Liver (tissue), 9 donors: ENCODE measurements around the gene ADAM8. TPM values are rescaled to one million over a fixed set of nuclear protein-coding genes. Genes with fewer than 3 reads are reported as not detected.

ENCODE experiments used
- DNase-seq: peaks from one replicate; pipeline ENCODE4 v3.0.0-alpha.2; 2017; ENCODE audit warnings: low spot score
- H3K27ac ChIP-seq, 2 donors: one replicate each; pipeline ENCODE4 v1.7.0; 2013; ENCODE audit warnings: inconsistent platforms in 2 of 2, low read length in 2 of 2, control low read depth in 1 of 2, low read depth in 1 of 2, mild to moderate bottlenecking in 1 of 2
- H3K27me3 ChIP-seq, 4 donors: one replicate each; pipeline versions ENCODE4 v1.6.1 to v1.7.0; 2013; ENCODE audit warnings: low read length in 3 of 4, inconsistent platforms in 1 of 4, mild to moderate bottlenecking in 1 of 4, moderate library complexity in 1 of 4; ENCODE audit not compliant: control insufficient read depth in 4 of 4, insufficient read depth in 4 of 4
- H3K36me3 ChIP-seq, 4 donors: one replicate each; pipeline versions ENCODE4 v1.6.1 to v1.7.0; 2013; ENCODE audit warnings: low read length in 3 of 4, mild to moderate bottlenecking in 3 of 4, low read depth in 1 of 4, moderate library complexity in 1 of 4; ENCODE audit not compliant: control insufficient read depth in 4 of 4, insufficient read depth in 3 of 4
- H3K4me1 ChIP-seq, 4 donors: one replicate each; pipeline versions ENCODE4 v1.6.1 to v1.7.0; 2013; ENCODE audit warnings: low read length in 3 of 4, mild to moderate bottlenecking in 3 of 4, moderate library complexity in 1 of 4; ENCODE audit not compliant: control insufficient read depth in 4 of 4, insufficient read depth in 4 of 4
- H3K4me3 ChIP-seq, 3 donors: one replicate each; pipeline versions ENCODE4 v1.6.1 to v1.7.0; 2013; ENCODE audit warnings: low read length in 3 of 3, control low read depth in 1 of 3, low read depth in 1 of 3, mild to moderate bottlenecking in 1 of 3
- H3K9ac ChIP-seq, 2 donors: one replicate each; pipeline ENCODE4 v1.7.0; 2013; ENCODE audit warnings: low read length in 2 of 2, mild to moderate bottlenecking in 2 of 2, moderate library complexity in 2 of 2, control low read depth in 1 of 2, low read depth in 1 of 2
- H3K9me3 ChIP-seq, 4 donors: one replicate each; pipeline versions ENCODE4 v1.6.1 to v1.7.0; 2013; ENCODE audit warnings: low read length in 3 of 4; ENCODE audit not compliant: control insufficient read depth in 4 of 4
- ATF3 ChIP-seq: IDR thresholded peaks from 2 replicates; pipeline ENCODE4 v1.6.1; 2016; ENCODE audit warnings: antibody characterized with exemption
- CTCF ChIP-seq: fragments of 150-350 bp; IDR thresholded peaks from 2 replicates; pipeline ENCODE4 v1.5.1; 2017; ENCODE audit warnings: improper control_type of control experiment, low read depth, low read length; ENCODE audit not compliant: missing input control
- EGR1 ChIP-seq, 2 donors: IDR thresholded peaks; 2 replicates each; pipeline ENCODE4 v1.6.1; 2016 to 2018; ENCODE audit warnings: antibody characterized with exemption in 2 of 2, low read depth in 2 of 2
- FOXA1 ChIP-seq: IDR thresholded peaks from 2 replicates; pipeline ENCODE4 v1.6.1; 2016; ENCODE audit warnings: antibody characterized with exemption
- FOXA2 ChIP-seq: IDR thresholded peaks from 2 replicates; pipeline ENCODE4 v1.6.1; 2016; ENCODE audit warnings: antibody characterized with exemption
- GABPA ChIP-seq, 2 donors: IDR thresholded peaks in 1 of 2; conservative IDR thresholded peaks in 1 of 2; 2 replicates each; pipeline ENCODE4 v1.6.1; 2016; ENCODE audit warnings: antibody characterized with exemption in 2 of 2, mild to moderate bottlenecking in 1 of 2, moderate library complexity in 1 of 2
- HNF4A ChIP-seq, 2 donors: conservative IDR thresholded peaks; 2 replicates each; pipeline ENCODE4 v1.6.1; 2016; ENCODE audit warnings: antibody characterized with exemption in 2 of 2, mild to moderate bottlenecking in 2 of 2
- HNF4G ChIP-seq: IDR thresholded peaks from 2 replicates; pipeline ENCODE4 v1.6.1; 2016; ENCODE audit warnings: antibody characterized with exemption
- JUND ChIP-seq, 2 donors: IDR thresholded peaks; 2 replicates each; pipeline ENCODE4 v1.6.1; 2016; ENCODE audit warnings: antibody characterized with exemption in 2 of 2
- MAX ChIP-seq: IDR thresholded peaks from 2 replicates; pipeline ENCODE4 v1.6.1; 2016; ENCODE audit warnings: antibody characterized with exemption
- NR2F2 ChIP-seq: IDR thresholded peaks from 2 replicates; pipeline ENCODE4 v1.6.1; 2016; ENCODE audit warnings: antibody characterized with exemption
- RAD21 ChIP-seq, 2 donors: IDR thresholded peaks; 2 replicates each; pipeline ENCODE4 v1.6.1; 2016; ENCODE audit warnings: antibody characterized with exemption in 2 of 2, mild to moderate bottlenecking in 2 of 2
- REST ChIP-seq: IDR thresholded peaks from 2 replicates; pipeline ENCODE4 v1.6.1; 2016; ENCODE audit warnings: antibody characterized with exemption, mild to moderate bottlenecking
- RXRA ChIP-seq, 2 donors: IDR thresholded peaks; 2 replicates each; pipeline ENCODE4 v1.6.1; 2017 to 2018; ENCODE audit warnings: antibody characterized with exemption in 2 of 2, mild to moderate bottlenecking in 1 of 2
- SP1 ChIP-seq: IDR thresholded peaks from 2 replicates; pipeline ENCODE4 v1.6.1; 2018; ENCODE audit warnings: antibody characterized with exemption, mild to moderate bottlenecking
- TAF1 ChIP-seq: conservative IDR thresholded peaks from 2 replicates; pipeline ENCODE4 v1.6.1; 2016; ENCODE audit warnings: antibody characterized with exemption, mild to moderate bottlenecking
- YY1 ChIP-seq: IDR thresholded peaks from 2 replicates; pipeline ENCODE4 v1.6.1; 2016; ENCODE audit warnings: antibody characterized with exemption, mild to moderate bottlenecking
- ZBTB33 ChIP-seq: IDR thresholded peaks from 2 replicates; pipeline ENCODE4 v1.6.1; 2016; ENCODE audit warnings: antibody characterized with exemption
- WGBS: extraction: QIAGEN DNeasy Blood & Tissue Kit; methylation state at CpG from one replicate; pipeline ENCODE4 v1.1.7; 2013; 5-methylcytosine and 5-hydroxymethylcytosine counted together
- polyA plus RNA-seq, 2 donors: library from polyadenylated mRNA; stranded (reverse) in 1 of 2; unstranded in 1 of 2; fragments of 200-250 nt in 1 of 2; fragments of >200 nt in 1 of 2; fragmentation: Nextera tagmentation in 1 of 2; extraction: Ambion mirVana in 1 of 2; gene quantifications; one replicate each; pipeline versions ENCODE4 v1.2.1 to v1.2.3, GENCODE V29; 2013 to 2015
- total RNA-seq, 2 donors: library from RNA; depleted of rRNA; stranded (reverse); fragments of >200 nt; gene quantifications; one replicate each; pipeline ENCODE4 v1.2.3, GENCODE V29; 2014
- donor health status: healthy.
- donor health status: healthy.
- donor health status: healthy.
- donor health status: healthy.
- donor health status: healthy.

Gene ADAM8
- total and polyA plus RNA-seq, 4 donors = 1.3 to 6.9 (median 3.7) TPM

GRCh38 chr10:133249094-133249780 is 27.4 kb downstream of the ADAM8 start:
- no peak for TF ChIP-seq MAX
- TF ChIP-seq EGR1 (IDR thresholded peaks at IDR 0.05; ENCODE audit: low read depth in 2 of 2) = no peak
- TF ChIP-seq CTCF = no peak
- TF ChIP-seq FOXA2 = no peak
- no peak for TF ChIP-seq FOXA1
- no peak for TF ChIP-seq TAF1
- TF ChIP-seq REST = no peak
- TF ChIP-seq ATF3 = no peak
- no peak for TF ChIP-seq YY1
- TF ChIP-seq SP1 = no peak
- no peak for TF ChIP-seq GABPA (IDR thresholded peaks at IDR 0.05 in 1 of 2, conservative IDR thresholded peaks at IDR 0.05 in 1 of 2)
- TF ChIP-seq RAD21 (IDR thresholded peaks at IDR 0.05) = no peak
- TF ChIP-seq HNF4G = no peak
- no peak for TF ChIP-seq NR2F2
- no peak for TF ChIP-seq JUND (IDR thresholded peaks at IDR 0.05)
- no peak for TF ChIP-seq HNF4A (conservative IDR thresholded peaks at IDR 0.05)
- no peak for TF ChIP-seq ZBTB33
- no peak for TF ChIP-seq RXRA (IDR thresholded peaks at IDR 0.05)
- whole genome bisulfite sequencing = 70% methylated on average over 21 of the region's 21 CpGs
- H3K4me3 ChIP-seq = no peak overlapping the region
- no peaks in the 10 kb centered on the region for H3K9me3 ChIP-seq
- H3K36me3 ChIP-seq = no peaks in the 10 kb centered on the region
- no peak overlapping the region for H3K27ac ChIP-seq
- peaks cover 0 to 6% (median 2%) of the 10 kb centered on the region in 4 donors for H3K4me1 ChIP-seq
- DNase-seq = no peak
- H3K27me3 ChIP-seq = peaks cover 0 to 3% (median 0%) of the 10 kb centered on the region in 4 donors
- no peak overlapping the region for H3K9ac ChIP-seq
